NT2/D1 (cell line): ENCODE measurements around the gene DLG4.

Source experiments
- YY1 ChIP-seq: IDR thresholded peaks from 2 replicates; pipeline ENCODE4 v1.6.1; 2011; ENCODE audit not compliant: insufficient read length, insufficient read depth
- ZNF274 ChIP-seq: IDR thresholded peaks from 2 replicates; pipeline ENCODE4 v1.6.1; 2011; ENCODE audit warnings: mild to moderate bottlenecking, low read depth, low read length

GRCh38 chr17:7226721-7227710, 7.4 kb upstream of the DLG4 start:
- TF ChIP-seq YY1, result no peak
- TF ChIP-seq ZNF274, result no peak
